ENCODE results near the gene KLC4.
"Not testable (repeated sequence)": the region's sequence is repeated elsewhere in the genome, so short reads cannot be mapped to it uniquely, and the experiment has no call there.

The KLC4 gene

GRCh38 chr6:43070028-43070632, 10.7 kb downstream of the KLC4 start:
- DNase-seq (ENCODE audit: low spot score), result peak; percentile 80

GRCh38 chr6:43074847-43075669, 15.6 kb downstream of the KLC4 start:
- DNase-seq (ENCODE audit: low spot score), result peak; percentile 55

GRCh38 chr6:43075670-43076463, 16.4 kb downstream of the KLC4 start, which contains the start of gene PTK7:
Gene PTK7, plus strand, starts transcription at chr6:43076314. Its CDS starts 175 bp downstream, at chr6:43076489.
- DNase-seq (ENCODE audit: low spot score), result peak; percentile 65

GRCh38 chr6:43076464-43077332, 17.3 kb downstream of the KLC4 start:
- peak; percentile 40 for DNase-seq (ENCODE audit: low spot score)

- no peak for DNase-seq (ENCODE audit: low spot score)
Measured at GRCh38 chr6:43077333-43077809, 17.9 kb downstream of the KLC4 start.

GRCh38 chr6:43077981-43078511, 18.6 kb downstream of the KLC4 start:
- peak; percentile 27 for DNase-seq (ENCODE audit: low spot score)

GRCh38 chr6:43078691-43079090, 19.3 kb downstream of the KLC4 start:
- DNase-seq (ENCODE audit: low spot score), result no peak

- DNase-seq (ENCODE audit: low spot score), result no peak
Measured at GRCh38 chr6:43081043-43081442, 21.6 kb downstream of the KLC4 start.

- not testable (repeated sequence) for DNase-seq (ENCODE audit: low spot score)
Measured at GRCh38 chr6:43081922-43082321, 22.5 kb downstream of the KLC4 start.

GRCh38 chr6:43082806-43083655, 23.6 kb downstream of the KLC4 start:
- DNase-seq (ENCODE audit: low spot score), result no peak

GRCh38 chr6:43086022-43086658, 26.7 kb downstream of the KLC4 start:
- DNase-seq (ENCODE audit: low spot score), result no peak

- no peak for DNase-seq (ENCODE audit: low spot score)
Measured at GRCh38 chr6:43088654-43089056, 29.2 kb downstream of the KLC4 start.

GRCh38 chr6:43089467-43089866, 30.0 kb downstream of the KLC4 start:
- DNase-seq (ENCODE audit: low spot score), result no peak

- peak; percentile 58 for DNase-seq (ENCODE audit: low spot score)
Measured at GRCh38 chr6:43089874-43090558, 30.6 kb downstream of the KLC4 start.

- no peak for DNase-seq (ENCODE audit: low spot score)
Measured at GRCh38 chr6:43090559-43090956, 31.1 kb downstream of the KLC4 start.

GRCh38 chr6:43091020-43091419, 31.6 kb downstream of the KLC4 start:
- DNase-seq (ENCODE audit: low spot score), result no peak

- DNase-seq (ENCODE audit: low spot score), result no peak
Measured at GRCh38 chr6:43091436-43091991, 32.1 kb downstream of the KLC4 start.

- no peak for DNase-seq (ENCODE audit: low spot score)
Measured at GRCh38 chr6:43092635-43093034, 33.2 kb downstream of the KLC4 start.

All from AG08396 (cell line).